Lower leg skin (tissue), 3 donors: ENCODE results near the gene APOL2.

Experiments used
- POLR2A ChIP-seq, 2 donors: fragments of 450-650 bp; IDR thresholded peaks; one replicate each; pipeline ENCODE4 v1.6.1; 2016 to 2017; ENCODE audit warnings: antibody characterized with exemption in 2 of 2, mild to moderate bottlenecking in 1 of 2, moderate library complexity in 1 of 2
- TF ChIP-seq, protein P1 (sequence below), 3 donors: fragments of 450-650 bp; IDR thresholded peaks; one replicate each; pipeline ENCODE4 v1.5.1; 2016; ENCODE audit warnings: antibody characterized with exemption in 3 of 3, mild to moderate bottlenecking in 3 of 3, moderate library complexity in 2 of 3

DNA sequence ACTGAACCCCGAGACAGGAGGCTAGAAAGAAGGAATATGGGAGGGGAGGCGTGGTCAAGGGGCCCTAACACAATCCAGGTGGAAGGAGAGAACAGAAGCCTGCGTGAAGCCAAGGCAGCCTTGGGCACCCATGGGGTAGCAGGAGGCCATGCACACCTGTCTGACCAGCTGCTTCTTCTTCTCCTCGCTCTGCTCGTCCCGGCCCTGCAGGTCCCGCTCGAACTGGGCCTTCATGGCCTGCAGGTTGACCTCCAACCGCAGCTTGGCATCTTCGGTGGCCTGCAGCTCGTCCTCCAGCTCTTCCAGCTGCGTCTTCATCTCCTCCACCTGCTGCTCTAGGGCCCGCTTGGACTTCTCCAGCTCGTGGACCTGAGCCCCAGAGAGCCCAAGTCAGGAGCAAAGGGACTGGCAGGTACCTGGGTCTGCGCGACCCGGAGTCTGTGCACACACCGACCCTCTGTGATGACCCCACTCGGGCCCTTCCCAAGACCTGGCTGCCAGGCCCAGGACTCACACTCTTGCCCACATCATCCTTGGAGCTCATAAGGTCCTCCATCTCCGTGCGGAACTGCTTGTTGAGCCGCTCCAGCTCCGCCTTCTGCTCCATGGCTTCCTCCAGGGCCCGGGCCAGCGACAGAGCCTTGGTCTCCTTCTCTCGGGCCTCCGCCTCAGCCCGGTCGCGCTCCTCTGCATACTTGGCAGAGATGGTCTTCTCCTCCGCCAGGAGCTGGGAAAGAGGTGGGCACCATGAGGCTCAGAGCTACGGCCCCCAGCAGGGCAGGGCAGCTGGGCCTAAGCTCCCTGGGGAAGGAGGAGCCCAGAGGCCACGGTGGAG, 49.5 kb upstream of the APOL2 start:
- no peak for TF ChIP-seq POLR2A (IDR thresholded peaks at IDR 0.05)
- TF ChIP-seq, protein P1, sequence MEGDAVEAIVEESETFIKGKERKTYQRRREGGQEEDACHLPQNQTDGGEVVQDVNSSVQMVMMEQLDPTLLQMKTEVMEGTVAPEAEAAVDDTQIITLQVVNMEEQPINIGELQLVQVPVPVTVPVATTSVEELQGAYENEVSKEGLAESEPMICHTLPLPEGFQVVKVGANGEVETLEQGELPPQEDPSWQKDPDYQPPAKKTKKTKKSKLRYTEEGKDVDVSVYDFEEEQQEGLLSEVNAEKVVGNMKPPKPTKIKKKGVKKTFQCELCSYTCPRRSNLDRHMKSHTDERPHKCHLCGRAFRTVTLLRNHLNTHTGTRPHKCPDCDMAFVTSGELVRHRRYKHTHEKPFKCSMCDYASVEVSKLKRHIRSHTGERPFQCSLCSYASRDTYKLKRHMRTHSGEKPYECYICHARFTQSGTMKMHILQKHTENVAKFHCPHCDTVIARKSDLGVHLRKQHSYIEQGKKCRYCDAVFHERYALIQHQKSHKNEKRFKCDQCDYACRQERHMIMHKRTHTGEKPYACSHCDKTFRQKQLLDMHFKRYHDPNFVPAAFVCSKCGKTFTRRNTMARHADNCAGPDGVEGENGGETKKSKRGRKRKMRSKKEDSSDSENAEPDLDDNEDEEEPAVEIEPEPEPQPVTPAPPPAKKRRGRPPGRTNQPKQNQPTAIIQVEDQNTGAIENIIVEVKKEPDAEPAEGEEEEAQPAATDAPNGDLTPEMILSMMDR (IDR thresholded peaks at IDR 0.05): no peak
